GM20431 (cell line): ENCODE data around the gene INPP5K.
"Not testable (repeated sequence)": the region's sequence is repeated elsewhere in the genome, so short reads cannot be mapped to it uniquely, and the experiment has no call there.

ENCODE experiments used
- in situ Hi-C: fragments of 300-500 bp; cut with MseI, MboI; formaldehyde crosslinking; loops from one replicate; pipeline ENCODE4 v1.15.0; 2020; ENCODE audit warnings: low sequenced_read_pairs; ENCODE audit not compliant: unreplicated experiment

Gene INPP5K

DNA sequence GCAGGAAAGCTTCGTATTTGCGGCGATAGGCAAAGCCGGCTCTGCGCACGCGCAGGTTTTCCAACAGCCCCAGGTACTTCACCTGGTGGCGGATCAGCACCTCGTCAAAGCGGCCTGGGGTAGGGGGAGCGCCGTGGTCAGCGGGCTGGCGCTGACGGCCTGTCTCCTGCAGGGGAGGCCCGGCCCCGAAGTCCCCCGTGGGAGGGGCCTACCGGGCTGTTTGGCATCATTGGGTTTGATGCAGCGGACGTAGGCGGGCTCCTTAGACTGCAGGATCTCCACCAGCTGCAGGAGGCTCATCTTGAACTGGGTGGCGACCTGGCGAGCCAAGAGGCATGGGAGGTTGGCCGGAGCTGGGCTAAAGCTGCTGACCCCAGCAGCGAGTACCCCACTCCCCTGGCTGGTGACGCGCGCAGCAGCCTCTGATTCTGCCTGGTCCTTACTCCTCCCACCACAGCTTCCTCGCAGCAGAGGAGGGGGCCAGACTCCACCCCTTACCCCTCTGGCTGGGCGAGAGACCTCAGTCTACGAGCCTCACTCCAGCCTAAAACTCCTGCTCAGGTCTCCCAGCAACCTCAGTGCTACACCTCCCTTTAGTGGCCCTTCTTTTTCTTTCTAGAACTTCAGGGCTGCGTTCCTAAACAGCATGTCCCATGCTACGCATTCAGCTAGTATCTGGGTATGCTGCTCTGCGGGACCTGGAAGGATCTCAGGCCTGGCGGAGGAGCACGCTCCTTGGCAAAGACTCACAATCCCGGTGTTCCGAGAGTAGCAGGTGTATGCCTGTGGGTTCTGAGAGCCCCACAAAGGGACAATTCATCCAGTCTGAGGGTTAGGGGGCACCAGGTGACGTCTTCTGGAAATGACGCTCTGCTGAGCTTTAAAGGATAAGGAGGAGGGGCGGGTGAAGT, 44.2 kb downstream of the INPP5K start:
- in situ Hi-C loops = no loop called here

DNA sequence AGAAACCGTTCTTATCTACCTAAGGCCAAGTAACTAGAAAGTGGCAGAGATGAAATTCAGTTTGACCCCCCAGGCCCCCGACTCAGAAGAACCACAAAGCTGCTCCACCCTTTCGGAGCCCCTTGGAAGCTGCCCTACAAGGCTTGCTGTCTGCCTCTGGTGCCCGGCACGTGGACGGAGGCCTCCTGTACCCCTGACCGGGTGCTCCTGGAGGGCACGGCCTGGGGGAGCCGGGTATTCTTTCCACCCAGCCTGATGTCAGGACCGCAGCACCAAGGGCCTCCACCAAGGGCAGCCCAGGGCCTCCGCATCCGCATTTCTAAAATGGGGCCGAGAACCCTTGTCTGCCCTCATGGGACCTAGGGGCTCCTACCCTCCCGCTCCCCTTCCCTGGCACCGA, 44.9 kb downstream of the INPP5K start:
- in situ Hi-C loops = no loop called here

DNA sequence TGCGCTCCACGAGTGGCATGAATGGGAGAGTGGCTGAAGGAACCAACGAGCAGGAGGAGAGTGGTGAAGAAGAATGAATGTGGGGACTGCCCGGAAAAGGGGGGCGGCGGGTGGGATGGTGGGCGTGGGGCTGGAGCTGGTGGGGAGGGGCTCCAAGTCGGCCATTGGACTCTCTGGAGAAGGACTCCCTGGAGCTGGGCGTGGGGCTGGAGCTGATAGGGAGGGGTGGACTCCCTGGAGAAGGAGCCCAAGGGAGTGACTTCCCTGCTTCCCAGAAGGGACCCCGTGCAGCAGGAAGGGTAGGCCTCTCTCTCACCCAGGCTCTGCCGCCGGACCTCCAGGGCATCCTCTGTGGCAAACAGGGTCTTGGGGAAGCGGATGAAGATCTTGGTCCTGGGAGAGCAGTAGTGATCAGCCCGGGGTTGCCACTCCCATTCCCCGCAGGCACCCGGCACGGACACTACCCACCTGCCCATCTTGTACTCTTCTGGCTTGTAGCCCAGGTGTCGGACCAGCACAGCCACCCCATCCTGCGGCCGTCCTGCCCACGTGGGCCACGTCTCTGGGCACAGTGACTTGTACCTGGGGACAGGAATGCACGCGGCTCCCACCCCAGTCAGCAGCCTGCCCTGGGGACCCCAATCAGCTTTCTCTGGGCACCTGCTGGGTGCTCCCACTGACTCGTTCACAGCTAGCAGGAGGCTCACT, 45.5 kb downstream of the INPP5K start:
- in situ Hi-C loops = no loop called here

DNA sequence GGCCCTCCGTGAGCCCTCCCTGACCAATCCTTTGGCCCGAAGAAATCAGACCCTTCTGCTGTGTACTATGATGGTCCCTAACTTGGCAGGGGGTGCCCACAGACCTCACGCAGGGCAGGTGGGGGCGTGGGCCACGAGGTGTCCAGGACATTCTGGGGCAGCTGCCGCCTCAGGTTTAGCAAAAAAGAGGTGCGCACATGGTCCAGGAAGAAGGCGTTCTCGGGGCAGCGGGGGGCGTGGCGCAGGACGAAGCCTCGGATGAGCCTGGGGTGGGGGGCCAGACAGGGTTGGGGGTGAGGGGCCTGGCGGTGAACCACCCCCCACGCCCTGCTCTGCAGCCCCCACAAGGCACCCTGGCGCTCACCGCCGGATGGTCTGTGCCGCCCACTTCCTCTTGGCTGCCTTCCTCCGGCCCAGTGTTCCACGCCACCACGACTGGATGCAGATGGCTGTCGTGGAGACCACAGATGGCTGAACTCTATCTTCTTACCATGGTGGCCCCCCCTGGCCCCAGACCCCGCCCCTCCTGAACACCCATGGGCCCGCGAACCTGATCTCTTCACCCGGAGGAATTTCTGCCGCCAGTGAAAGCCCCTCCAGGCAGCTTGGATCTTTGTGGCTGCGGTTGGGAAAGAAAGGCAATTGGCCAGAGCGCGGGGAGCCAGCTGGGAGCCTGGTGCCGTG, 46.2 kb downstream of the INPP5K start:
- in situ Hi-C loops = no loop called here

DNA sequence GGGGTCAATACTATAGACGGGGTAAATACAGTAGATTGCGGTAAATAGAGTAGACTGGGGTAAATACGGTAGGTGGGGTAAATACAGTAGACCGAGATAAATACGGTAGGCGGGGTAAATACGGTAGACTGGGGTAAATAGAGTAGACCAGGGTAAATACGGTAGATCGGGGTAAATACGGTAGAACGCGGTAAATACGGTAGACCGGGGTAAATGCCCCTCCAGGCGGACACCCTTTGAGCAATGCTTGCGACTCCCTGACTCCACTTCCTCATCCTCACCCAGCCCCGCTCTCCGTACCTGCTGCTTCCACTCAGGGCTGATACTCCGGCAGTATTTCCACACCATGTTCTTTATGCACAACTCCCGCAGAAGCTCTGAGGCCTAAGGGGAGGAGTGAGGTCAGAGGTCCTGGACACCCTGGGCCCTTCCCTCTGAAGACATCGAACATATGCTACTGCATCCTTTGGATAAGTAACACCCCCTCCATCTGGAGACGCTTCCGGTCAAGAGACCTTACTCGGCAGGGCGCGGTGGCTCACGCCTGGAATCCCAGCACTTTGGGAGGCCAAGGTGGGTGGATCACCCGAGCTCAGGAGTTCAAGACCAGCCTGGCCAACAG, 47.1 kb downstream of the INPP5K start:
- in situ Hi-C loops = no loop called here

DNA sequence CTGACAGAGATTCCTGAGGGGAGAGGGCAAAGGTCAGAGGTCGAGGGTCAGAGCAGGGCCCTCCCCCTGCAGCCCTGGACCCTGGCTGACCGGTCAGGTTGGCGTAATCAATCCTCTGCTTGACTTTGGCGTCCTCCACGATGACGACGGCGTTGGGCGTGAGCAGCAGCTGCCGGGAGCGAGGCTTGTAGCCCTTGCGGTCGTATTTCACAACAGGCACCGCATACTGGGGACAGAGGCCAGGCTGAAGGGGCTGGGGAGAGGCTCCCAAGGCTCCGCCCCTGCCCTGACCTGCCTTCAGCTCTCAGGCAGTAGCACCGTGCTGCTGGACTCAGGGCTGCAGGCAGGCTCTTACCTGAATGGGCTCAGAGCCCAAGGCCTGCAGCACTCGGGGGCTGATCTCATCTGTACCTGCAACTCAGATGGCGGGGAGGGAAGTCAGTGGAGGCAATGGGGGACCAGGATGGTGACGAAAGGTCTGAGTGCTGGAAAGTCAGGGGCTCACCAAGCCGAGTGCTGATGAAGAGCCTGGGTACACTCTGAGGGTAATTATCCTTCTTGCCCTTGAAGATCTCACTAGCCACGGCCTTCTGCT, 48.4 kb downstream of the INPP5K start:
- in situ Hi-C loops = no loop called here

DNA sequence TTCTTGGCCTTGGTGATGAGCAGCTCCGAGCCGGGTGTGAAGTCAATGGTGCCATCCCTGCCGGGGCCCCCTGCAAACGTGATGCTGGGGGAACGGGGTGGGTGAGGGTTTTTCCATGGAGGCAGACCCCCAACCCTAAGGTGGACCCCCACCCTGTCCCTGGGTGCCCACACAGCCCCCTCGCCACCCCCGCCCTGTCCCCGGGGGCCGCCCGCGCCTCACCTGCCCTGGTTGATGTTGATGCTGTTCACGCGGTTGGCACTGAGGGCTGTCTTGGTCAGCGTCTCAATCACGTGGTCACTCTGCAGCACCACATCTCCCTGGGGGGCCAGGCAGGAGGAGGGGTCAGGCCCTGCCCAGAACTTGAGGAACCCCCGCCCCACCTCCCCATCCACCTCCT, 49.2 kb downstream of the INPP5K start:
- in situ Hi-C loops = no loop called here

DNA sequence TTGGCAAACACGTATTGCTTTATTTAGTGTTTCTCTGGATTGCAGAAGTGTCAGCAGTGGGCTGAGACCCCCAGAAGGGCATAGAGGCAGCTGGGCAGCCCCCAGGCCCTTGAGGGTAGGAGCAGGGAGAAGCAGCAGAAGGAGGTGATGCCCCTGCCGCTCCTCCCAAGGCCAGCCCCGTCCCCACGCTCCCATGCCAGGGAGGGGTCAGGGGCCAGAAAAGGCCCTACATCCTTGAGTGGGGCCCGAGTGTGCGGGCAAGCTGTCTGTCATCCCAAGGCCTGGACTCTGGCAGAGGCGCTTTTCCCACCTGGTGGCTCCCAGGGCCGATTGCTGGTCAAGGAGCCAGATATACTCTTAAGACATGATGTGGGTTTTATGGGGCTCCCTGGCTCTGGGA, 52.2 kb downstream of the INPP5K start:
- in situ Hi-C loops = no loop called here

DNA sequence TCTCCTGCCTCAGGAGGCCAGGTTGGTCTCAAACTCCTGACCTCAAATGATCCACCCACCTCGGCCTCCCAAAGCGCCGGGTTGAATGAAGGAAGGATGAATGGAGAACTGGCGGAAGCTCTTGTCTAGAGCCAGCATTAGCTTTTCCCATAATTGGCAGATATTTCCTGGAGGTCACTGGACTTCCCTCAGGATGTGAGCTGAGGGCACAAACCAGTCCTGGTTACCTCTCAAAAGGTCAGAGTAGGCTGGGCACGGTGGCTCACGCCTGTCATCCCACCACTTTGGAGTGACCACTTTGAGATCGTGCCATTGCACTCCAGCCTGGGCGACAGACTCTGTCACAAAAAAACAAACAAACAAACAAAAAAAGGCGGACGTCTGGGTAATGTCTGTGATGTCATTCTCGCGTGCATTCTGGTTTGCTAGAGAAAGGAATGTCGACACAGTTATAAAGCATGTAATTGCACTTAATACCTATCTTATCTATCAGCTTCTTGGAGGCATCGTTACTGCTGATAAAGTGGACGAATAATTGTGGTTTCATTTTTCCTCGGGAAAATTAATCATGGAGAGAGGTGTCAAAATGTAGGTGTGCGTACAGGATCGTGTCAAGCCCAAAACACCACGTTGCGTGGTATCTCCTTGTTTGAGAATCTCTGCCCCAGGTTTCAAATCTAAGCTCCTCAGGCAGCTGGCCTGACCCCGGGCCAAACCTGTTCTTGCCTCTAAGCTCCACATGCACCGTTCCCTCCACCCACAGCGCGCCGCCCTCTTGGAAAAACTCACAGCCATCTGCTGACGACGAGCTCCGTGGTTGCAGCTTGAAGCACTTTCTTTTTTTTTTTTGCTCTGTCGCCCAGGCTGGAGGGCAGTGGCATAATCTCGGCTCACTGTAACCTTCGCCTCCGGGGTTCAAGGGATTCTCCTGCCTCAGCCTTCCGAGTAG, 54.0 kb downstream of the INPP5K start:
- in situ Hi-C loops = no loop called here

DNA sequence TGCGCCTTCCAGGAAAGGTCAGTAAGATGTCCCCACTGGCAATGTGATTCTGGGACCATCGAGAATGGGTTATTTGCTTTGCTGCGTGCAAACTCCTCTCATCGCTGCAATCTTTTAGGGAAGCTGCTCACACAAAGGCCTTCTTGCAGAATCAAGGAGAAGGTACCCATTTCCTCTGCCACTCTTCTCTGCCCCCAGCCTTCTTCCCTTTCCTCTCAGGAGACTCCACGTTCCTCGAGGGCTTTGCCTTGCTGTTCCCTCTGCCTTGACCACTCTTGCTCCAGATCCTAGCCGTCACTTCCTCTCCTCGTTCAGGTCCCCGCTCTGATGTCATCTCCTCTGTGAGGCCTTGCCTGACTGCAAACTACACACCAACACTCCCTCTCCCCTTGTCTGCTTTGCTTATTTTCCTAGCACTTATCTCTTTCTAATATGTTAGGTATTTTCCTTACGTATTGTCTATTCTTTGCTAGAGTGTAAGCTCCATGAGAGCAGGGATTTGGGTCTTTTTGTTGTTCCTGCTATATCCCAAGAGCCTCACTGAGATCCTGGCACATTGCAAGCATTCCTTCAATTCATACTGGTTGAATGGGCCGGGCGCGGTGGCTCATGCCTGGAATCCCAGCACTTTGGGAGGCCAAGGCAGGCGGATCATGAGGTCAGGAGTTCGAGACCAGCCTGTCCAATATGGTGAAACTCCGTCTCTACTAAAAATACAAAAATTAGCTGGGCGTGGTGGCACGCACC, 55.0 kb downstream of the INPP5K start:
- in situ Hi-C loops = no loop called here

DNA sequence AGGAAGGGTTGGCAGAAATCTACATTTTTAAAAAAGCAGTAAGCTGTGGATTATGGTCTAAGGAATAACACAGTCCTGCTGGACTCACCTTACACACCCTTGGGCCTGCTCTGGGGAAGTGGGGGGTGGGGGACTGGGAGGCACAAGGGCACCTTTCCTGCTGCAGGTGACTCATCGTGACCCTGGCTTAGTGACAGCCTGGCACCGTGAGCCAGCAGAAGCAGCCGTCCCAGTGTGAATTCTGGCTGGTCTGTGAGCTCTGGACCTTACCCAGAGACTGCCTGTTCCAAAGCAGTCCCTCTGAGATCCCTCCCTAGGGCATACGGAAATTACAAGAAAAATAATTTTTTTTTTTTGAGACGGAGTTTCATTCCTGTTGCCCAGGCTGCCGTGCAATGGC, 56.2 kb downstream of the INPP5K start:
- in situ Hi-C loops = no loop called here

DNA sequence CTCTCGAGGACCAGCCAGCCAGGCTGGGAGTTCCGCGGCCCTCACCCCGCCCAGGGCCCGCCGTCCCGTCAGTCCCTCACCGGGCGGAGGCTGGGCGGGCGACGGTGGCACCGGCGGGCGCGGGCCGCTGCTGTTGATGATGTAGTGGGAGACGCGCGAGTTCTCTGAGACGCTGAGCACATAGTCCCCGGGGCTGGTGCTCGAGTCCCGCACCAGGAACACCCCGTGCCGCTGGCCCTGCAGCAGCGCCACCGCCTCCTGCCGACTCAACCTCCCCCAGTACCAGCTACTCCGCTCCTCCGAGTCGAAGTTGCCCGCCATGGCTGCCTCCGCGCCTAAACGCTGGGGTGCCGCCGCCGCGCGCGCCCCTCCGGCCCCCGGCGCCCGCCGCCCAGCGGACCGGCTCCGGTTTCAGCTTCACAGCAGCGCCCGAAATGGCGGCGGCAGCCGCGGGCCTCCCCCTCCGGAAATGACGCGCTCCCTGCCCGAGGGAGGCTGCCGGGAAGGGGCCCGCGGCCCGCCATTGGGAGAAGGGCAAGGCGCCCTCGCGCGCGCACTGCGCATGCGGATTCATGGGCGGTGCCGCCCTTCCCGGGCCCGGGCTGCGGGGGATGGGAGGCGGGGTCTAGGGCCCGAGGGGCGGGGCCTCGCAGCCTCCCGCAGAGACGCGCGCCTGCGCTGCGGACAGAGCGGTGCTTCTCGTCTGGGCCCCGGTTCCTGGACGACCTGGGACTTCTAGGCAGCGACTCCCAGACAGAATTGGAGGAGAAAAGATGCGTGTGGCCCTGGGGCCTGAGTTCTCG, 60.4 kb downstream of the INPP5K start, which contains the start of gene CRK:
CRK (minus strand) TSS at position 436 of the 803 bp plus-strand sequence; CDS start at position 321, 115 bp downstream.
- in situ Hi-C loops = no loop called here

DNA sequence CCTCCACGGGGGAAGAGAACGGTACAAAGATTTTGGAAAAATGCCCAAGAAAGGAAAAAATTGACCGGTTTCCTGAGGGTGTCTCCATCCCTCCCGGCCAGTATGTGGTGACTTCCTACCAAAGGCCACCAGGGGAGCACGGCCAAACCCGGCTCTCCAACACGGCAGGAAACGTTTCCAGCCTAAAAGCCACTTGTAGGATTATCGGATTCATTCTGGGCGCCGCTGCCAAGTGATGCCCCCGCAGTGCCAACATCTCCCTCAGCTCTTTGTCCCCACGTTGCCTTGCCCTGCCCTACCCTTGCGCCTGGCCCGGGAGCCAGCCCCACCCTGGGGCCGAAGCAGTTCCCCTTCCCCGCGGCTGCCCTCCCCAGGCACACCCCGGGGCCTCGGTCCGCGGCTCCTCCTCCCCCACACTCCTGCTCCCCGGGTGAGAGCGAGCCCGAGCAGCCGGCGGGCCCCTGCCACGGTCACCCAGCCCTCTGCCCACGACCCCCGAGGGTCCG, 61.1 kb downstream of the INPP5K start:
- in situ Hi-C loops = no loop called here

DNA sequence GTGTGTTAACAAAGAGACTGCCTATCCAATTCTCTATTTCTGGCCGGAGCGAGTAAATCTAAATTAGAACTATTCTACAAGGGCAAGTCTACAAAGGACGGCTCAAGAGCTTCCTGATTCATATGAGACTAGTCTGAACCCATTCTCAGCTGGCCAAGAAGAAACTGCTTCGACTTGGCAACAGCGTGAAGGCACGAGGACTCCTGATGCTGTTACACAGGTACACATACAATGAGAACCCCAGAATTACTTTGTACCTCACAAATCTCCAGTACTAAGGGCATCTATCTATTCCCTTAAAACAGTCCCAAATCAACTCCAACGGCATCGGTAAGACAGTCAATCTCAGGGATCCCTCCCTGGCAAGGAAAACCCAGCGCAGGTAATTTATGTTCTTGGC, 61.9 kb downstream of the INPP5K start:
- in situ Hi-C loops = no loop called here

DNA sequence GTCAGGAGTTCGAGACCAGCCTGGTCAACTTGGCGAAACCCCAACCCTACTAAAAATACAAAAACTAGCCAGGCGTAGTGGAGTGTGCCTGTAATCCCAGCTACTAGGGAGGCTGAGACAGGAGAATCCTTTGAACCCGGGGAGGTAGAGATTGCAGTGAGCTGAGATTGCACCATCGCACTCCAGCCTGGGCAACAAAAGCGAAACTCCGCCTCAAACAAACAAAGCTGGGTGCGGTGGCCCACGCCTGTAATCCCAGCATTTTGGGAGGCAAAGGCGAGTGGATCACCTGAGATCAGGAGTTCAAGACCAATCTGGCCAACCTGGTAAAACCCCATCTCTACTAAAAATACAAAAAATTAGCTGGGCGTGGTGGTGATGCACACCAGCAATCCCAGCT, 62.7 kb downstream of the INPP5K start:
- in situ Hi-C loops = not testable (repeated sequence)

DNA sequence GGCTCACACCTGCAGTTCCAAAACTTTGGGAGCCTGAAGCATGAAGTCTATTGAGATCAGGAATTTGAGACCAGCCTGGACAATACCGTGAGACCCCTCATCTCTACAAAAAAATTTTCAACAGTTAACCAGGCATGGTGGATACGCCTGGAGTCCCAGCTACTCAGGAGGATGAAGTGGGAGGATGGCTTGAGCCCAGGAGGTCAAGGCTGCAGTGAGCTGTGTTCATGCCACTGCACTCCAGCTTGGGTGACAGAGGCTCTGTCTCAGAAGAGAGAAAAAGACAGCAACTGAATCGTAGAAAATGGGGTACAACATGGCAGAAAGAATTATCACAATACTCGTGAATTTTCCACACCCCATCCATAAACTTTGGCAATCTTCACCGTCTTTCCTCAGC, 63.6 kb downstream of the INPP5K start:
- in situ Hi-C loops = no loop called here

DNA sequence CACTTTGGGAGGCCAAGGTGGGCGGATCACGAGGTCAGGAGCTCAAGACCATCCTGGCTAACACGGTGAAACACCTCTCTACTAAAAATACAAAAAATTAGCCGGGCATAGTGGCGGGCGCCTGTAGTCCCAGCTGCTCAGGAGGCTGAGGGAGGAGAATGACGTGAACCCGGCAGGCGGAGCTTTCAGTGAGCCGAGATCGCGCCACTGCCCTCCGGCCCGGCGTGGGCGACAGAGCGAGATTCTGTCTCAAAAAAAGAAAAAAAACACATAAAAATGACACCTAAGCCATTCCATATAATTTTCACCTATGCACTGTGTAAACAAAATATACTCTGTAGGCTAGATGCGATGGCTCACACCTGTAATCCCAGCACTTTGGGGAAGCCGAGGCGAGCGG, 66.2 kb downstream of the INPP5K start:
- in situ Hi-C loops = not testable (repeated sequence)
